ENCODE measurements around the gene ANTXR2.
"Not testable (repeated sequence)": the region's sequence is repeated elsewhere in the genome, so short reads cannot be mapped to it uniquely, and the experiment has no call there.

ANTXR2 gene

DNA sequence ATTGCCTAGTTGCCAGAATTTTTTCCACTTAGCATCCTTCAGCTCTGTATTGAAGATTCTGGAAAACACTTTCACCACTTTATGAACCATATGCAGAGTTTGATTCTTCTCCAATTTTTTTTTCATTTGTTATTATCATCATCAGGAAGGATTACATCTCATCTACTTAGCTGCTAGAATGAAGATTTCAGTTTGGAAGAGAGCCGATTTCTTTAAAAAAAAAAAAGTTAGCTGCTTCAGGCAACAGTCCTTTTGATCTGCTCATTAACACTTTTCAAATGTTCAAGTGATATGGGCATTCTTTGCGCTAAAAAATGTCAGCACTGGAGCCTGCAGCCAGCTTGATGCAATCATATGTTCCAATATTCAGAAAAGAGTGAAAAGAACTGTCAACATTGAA, 76.2 kb downstream of the ANTXR2 start:
- Histone ChIP-seq H3K4me1 (no peaks in the 10 kb centered on the region), H3K27me3 (no peaks in the 10 kb centered on the region), H3K36me3 (0 out of 2 replicates have a peak, but pooled peaks cover 3% of the 10 kb centered on the region), H3K4me3 (ENCODE audit: low read depth, low read length) (no peak overlapping the region), H3K9me3 (no peaks in the 10 kb centered on the region)
- DNase-seq: no peak
- TF ChIP-seq, protein P1, sequence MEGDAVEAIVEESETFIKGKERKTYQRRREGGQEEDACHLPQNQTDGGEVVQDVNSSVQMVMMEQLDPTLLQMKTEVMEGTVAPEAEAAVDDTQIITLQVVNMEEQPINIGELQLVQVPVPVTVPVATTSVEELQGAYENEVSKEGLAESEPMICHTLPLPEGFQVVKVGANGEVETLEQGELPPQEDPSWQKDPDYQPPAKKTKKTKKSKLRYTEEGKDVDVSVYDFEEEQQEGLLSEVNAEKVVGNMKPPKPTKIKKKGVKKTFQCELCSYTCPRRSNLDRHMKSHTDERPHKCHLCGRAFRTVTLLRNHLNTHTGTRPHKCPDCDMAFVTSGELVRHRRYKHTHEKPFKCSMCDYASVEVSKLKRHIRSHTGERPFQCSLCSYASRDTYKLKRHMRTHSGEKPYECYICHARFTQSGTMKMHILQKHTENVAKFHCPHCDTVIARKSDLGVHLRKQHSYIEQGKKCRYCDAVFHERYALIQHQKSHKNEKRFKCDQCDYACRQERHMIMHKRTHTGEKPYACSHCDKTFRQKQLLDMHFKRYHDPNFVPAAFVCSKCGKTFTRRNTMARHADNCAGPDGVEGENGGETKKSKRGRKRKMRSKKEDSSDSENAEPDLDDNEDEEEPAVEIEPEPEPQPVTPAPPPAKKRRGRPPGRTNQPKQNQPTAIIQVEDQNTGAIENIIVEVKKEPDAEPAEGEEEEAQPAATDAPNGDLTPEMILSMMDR (IDR thresholded peaks at IDR 0.05; ENCODE audit: low read depth, low read length): no peak

DNA sequence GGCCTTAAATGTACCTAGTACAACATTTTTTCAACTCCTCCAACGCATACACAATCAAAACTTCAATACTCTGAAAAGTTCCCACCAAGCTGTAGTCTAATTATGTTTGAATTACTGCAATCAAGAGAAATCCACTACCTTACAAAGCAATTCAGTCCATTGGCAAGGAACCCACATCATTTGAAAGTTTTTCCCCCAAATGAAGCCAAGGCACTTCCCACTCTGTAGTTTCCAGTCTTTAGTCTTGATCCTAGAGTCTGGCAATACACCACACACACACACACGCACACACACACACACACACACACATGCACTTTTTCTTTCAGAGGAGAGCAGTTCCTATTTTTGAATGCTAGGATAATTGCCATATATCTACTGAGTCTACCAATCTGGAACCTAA, 79.6 kb downstream of the ANTXR2 start:
- no peaks in the 10 kb centered on the region for H3K4me1 ChIP-seq
- no peaks in the 10 kb centered on the region for H3K27me3 ChIP-seq
- H3K9me3 ChIP-seq: no peaks in the 10 kb centered on the region
- TF ChIP-seq, protein P1 (IDR thresholded peaks at IDR 0.05; ENCODE audit: low read depth, low read length): no peak
- 0 out of 2 replicates have a peak, but pooled peaks cover 3% of the 10 kb centered on the region for H3K36me3 ChIP-seq
- no peak for DNase-seq
- H3K4me3 ChIP-seq (ENCODE audit: low read depth, low read length): no peak overlapping the region

DNA sequence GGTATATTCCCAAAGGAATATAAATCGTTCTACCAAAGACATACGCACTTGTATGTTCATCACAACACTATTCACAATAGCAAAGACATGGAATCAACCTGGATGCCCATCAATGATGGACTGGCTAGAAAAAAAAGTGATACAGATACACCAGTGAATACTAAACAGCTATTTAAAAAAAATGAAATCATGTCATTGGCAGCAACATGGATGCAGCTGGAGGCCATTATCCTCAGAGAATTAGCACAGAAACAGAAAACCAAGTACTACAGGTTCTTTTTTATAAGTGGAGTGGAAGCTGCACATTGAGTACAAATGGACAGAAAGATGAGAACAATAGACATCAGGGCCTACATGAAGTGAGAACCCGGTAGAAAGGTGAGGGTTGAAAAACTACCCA, 81.4 kb downstream of the ANTXR2 start:
- no peak for DNase-seq
- Histone ChIP-seq H3K36me3 (0 out of 2 replicates have a peak, but pooled peaks cover 3% of the 10 kb centered on the region), H3K4me1 (no peaks in the 10 kb centered on the region)

DNA sequence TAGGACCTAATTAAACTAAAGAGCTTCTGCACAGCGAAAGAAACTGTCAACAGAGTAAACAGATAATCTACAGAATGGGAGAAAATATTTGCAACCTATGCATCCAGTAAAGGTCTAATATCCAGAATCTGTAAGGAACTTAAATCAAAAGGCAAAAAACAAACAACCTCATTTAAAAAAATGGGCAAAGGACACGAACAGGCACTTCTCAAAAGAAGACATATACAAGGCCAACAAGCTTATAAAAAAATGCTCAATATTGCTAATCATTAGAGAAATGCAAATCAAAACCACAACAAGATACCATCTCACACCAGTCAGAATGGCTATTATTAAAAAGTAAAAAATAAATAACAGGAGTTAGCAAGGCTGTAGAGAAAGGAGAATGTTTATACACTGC, 81.9 kb downstream of the ANTXR2 start:
- not testable (repeated sequence) for H3K27me3 ChIP-seq; H3K4me1 ChIP-seq; H3K36me3 ChIP-seq; H3K9me3 ChIP-seq; DNase-seq; H3K4me3 ChIP-seq (ENCODE audit: low read depth, low read length)

More for the DNA sequence above, 81.4 kb downstream of the ANTXR2 start:
- Histone ChIP-seq H3K9me3 (no peaks in the 10 kb centered on the region), H3K27me3 (no peaks in the 10 kb centered on the region), H3K4me3 (ENCODE audit: low read depth, low read length) (no peak overlapping the region)
- TF ChIP-seq, protein P1 (IDR thresholded peaks at IDR 0.05; ENCODE audit: low read depth, low read length): no peak

DNA sequence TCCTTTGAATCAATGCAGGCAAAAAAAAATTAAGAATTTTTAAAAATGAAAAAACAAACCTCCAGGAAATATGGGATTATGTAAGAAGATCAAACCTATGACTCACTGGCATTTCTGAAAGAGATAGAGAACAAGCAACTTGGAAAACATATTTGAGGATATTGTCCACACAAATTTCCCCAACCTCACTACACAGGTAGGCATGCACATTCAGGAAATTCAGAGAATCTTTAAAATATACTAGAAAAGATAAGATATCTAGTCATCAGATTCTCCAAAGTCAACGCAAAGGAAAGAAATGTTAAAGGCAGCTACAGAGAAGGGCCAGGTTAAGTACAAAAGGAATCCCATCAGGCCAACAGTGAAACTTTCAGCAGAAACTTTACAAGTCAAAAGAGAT, 85.6 kb downstream of the ANTXR2 start:
- H3K9me3 ChIP-seq: no peaks in the 10 kb centered on the region
- no peaks in the 10 kb centered on the region for H3K27me3 ChIP-seq
- no peak for DNase-seq
- no peaks in the 10 kb centered on the region for H3K36me3 ChIP-seq
- H3K4me1 ChIP-seq: no peaks in the 10 kb centered on the region
- H3K4me3 ChIP-seq (ENCODE audit: low read depth, low read length): no peak overlapping the region
- TF ChIP-seq, protein P1 (IDR thresholded peaks at IDR 0.05; ENCODE audit: low read depth, low read length): no peak

DNA sequence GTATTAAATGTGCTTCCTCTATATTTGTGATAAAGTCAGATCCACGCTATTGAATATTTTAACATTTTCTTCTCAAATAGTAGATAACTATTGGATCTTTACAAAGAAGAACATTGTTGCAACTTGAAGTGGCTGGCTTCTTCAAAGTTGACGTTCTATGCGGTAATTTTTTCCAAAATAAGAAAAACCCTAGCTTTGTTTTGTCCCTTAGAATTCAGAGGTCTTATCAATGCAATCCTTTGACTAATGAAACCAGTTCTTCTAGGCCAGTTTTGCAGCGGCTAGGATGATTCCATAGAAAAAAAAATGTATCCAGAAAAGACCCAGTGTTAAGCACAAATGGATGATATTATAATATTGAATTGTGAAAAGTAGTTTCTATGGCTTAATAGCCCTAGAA, 89.6 kb downstream of the ANTXR2 start:
- no peak overlapping the region for H3K4me3 ChIP-seq (ENCODE audit: low read depth, low read length)
- TF ChIP-seq, protein P1 (IDR thresholded peaks at IDR 0.05; ENCODE audit: low read depth, low read length): no peak

More for the DNA sequence above, 89.6 kb downstream of the ANTXR2 start:
- no peaks in the 10 kb centered on the region for H3K27me3 ChIP-seq
- no peaks in the 10 kb centered on the region for H3K36me3 ChIP-seq
- no peak for DNase-seq
- H3K9me3 ChIP-seq: no peaks in the 10 kb centered on the region
- H3K4me1 ChIP-seq: no peaks in the 10 kb centered on the region

Measured in BE2C (cell line).